Vagina (tissue), 2 donors: Measurements from ENCODE around the gene ABCC3. TPM values are rescaled to one million over a fixed set of nuclear protein-coding genes. Genes with fewer than 3 reads are reported as not detected.

Source experiments
- DNase-seq, 2 donors: peaks; one replicate each; pipeline ENCODE4 v3.0.0-alpha.2; 2017; ENCODE audit errors: extremely low spot score in 2 of 2
- H3K27ac ChIP-seq: fragments of 200-600 bp; sonication (generic); one replicate; pipeline ENCODE4 v1.5.1; 2019
- H3K27me3 ChIP-seq: fragments of 200-600 bp; sonication (generic); one replicate; pipeline ENCODE4 v1.5.1; 2019
- H3K36me3 ChIP-seq, 2 donors: fragments of 200-600 bp; sonication (generic); one replicate each; pipeline ENCODE4 v1.5.1; 2017 to 2019
- H3K4me1 ChIP-seq: fragments of 200-600 bp; sonication (generic); one replicate; pipeline ENCODE4 v1.5.1; 2019
- H3K4me3 ChIP-seq, 2 donors: fragments of 200-600 bp; sonication (generic); 1 replicate in 1 of 2; 2 replicates in 1 of 2; pipeline ENCODE4 v1.5.1; 2016 to 2019
- H3K9me3 ChIP-seq: fragments of 200-600 bp; sonication (generic); one replicate; pipeline ENCODE4 v1.5.1; 2019
- CTCF ChIP-seq, 3 experiments: fragments of 450-650 bp in 2 of 3; fragments of 200-600 bp in 1 of 3; sonication (generic) in 1 of 3; IDR thresholded peaks; one replicate each; pipeline ENCODE4 v1.5.1; 2017 to 2019; ENCODE audit warnings: antibody characterized with exemption in 3 of 3, mild to moderate bottlenecking in 2 of 3, moderate library complexity in 2 of 3
- POLR2A ChIP-seq, 2 donors: fragments of 450-650 bp; IDR thresholded peaks; one replicate each; pipeline ENCODE4 v1.6.1; 2017; ENCODE audit warnings: antibody characterized with exemption in 2 of 2, mild to moderate bottlenecking in 2 of 2, moderate library complexity in 2 of 2
- POLR2AphosphoS5 ChIP-seq, 2 donors: sonication (generic); formaldehyde crosslinking; IDR thresholded peaks; one replicate each; pipeline ENCODE4 v1.9.0; 2017; ENCODE audit warnings: antibody characterized with exemption in 2 of 2, mild to moderate bottlenecking in 2 of 2, low read depth in 1 of 2; ENCODE audit not compliant: insufficient read depth in 1 of 2
- intact Hi-C: fragments of 100-400 bp; cut with DNase I; formaldehyde crosslinking; loops from one replicate; pipeline ENCODE4 v1.15.1; 2023
- total RNA-seq: library from RNA; depleted of rRNA; stranded (reverse); fragments of >200 nt; gene quantifications from one replicate; pipeline ENCODE4 v1.2.3, GENCODE V29; 2016

ABCC3 gene
- total RNA-seq, 1 donor from 2014 or later: 47.6 TPM

GRCh38 chr17:50618300-50618699 lies 16.4 kb upstream of the ABCC3 start:
- Histone ChIP-seq H3K27me3 (no peaks in the 10 kb centered on the region), H3K4me1 (peaks cover 7% of the 10 kb centered on the region), H3K27ac (no peak overlapping the region), H3K4me3 (no peak overlapping the region), H3K36me3 (no peaks in the 10 kb centered on the region), H3K9me3 (no peaks in the 10 kb centered on the region)
- TF ChIP-seq POLR2AphosphoS5 (IDR thresholded peaks at IDR 0.05; ENCODE audit: insufficient read depth in 1 of 2, low read depth in 1 of 2) (no peak), CTCF (IDR thresholded peaks at IDR 0.05) (no peak), POLR2A (IDR thresholded peaks at IDR 0.05) (no peak)
- intact Hi-C loops: no loop called here
- no peak for DNase-seq

- no peak for DNase-seq
- Histone ChIP-seq H3K4me1 (peaks cover 7% of the 10 kb centered on the region), H3K27me3 (no peaks in the 10 kb centered on the region), H3K9me3 (no peaks in the 10 kb centered on the region), H3K36me3 (no peaks in the 10 kb centered on the region), H3K27ac (no peak overlapping the region), H3K4me3 (no peak overlapping the region)
- TF ChIP-seq CTCF (IDR thresholded peaks at IDR 0.05) (no peak), POLR2A (IDR thresholded peaks at IDR 0.05) (no peak), POLR2AphosphoS5 (IDR thresholded peaks at IDR 0.05; ENCODE audit: insufficient read depth in 1 of 2, low read depth in 1 of 2) (no peak)
- intact Hi-C loops: no loop called here
Measured at GRCh38 chr17:50618941-50619340, 15.7 kb upstream of the ABCC3 start.

- intact Hi-C loops: no loop called here
- DNase-seq: no peak
- Histone ChIP-seq H3K27me3 (no peaks in the 10 kb centered on the region), H3K27ac (no peak overlapping the region), H3K4me1 (peaks cover 7% of the 10 kb centered on the region), H3K36me3 (no peaks in the 10 kb centered on the region), H3K9me3 (no peaks in the 10 kb centered on the region), H3K4me3 (no peak overlapping the region)
- TF ChIP-seq POLR2AphosphoS5 (IDR thresholded peaks at IDR 0.05; ENCODE audit: insufficient read depth in 1 of 2, low read depth in 1 of 2) (no peak), POLR2A (IDR thresholded peaks at IDR 0.05) (no peak), CTCF (IDR thresholded peaks at IDR 0.05) (no peak)
Measured at GRCh38 chr17:50619489-50619888, 15.2 kb upstream of the ABCC3 start.

GRCh38 chr17:50620237-50620636 lies 14.4 kb upstream of the ABCC3 start:
- intact Hi-C loops: no loop called here
- Histone ChIP-seq H3K9me3 (no peaks in the 10 kb centered on the region), H3K27me3 (no peaks in the 10 kb centered on the region), H3K4me1 (peaks cover 7% of the 10 kb centered on the region), H3K27ac (no peak overlapping the region), H3K4me3 (no peak overlapping the region), H3K36me3 (no peaks in the 10 kb centered on the region)
- TF ChIP-seq POLR2A (IDR thresholded peaks at IDR 0.05) (no peak), POLR2AphosphoS5 (IDR thresholded peaks at IDR 0.05; ENCODE audit: insufficient read depth in 1 of 2, low read depth in 1 of 2) (no peak), CTCF (IDR thresholded peaks at IDR 0.05) (no peak)
- no peak for DNase-seq

- TF ChIP-seq POLR2A (IDR thresholded peaks at IDR 0.05) (no peak), POLR2AphosphoS5 (IDR thresholded peaks at IDR 0.05; ENCODE audit: insufficient read depth in 1 of 2, low read depth in 1 of 2) (no peak), CTCF (IDR thresholded peaks at IDR 0.05) (no peak)
- Histone ChIP-seq H3K9me3 (no peaks in the 10 kb centered on the region), H3K36me3 (no peaks in the 10 kb centered on the region), H3K27ac (no peak overlapping the region), H3K27me3 (no peaks in the 10 kb centered on the region), H3K4me1 (peaks cover 7% of the 10 kb centered on the region), H3K4me3 (no peak overlapping the region)
- no peak for DNase-seq
- intact Hi-C loops: no loop called here
Measured at GRCh38 chr17:50620858-50621257, 13.8 kb upstream of the ABCC3 start.
